Left ventricle myocardium inferior (tissue), 1 donor: Measurements from ENCODE around the gene TFAP2B. TPM values are rescaled to one million over a fixed set of nuclear protein-coding genes. Genes with fewer than 3 reads are reported as not detected.

Experiments
- DNase-seq: peaks from one replicate; pipeline ENCODE4 v3.0.0-alpha.2; 2020
- H3K27ac ChIP-seq: fragments of 200-600 bp; replicated peaks from 2 replicates; pipeline ENCODE4 v1.8.0; 2021
- H3K27me3 ChIP-seq: fragments of 200-600 bp; 2 replicates; pipeline ENCODE4 v1.8.0; 2021; ENCODE audit warnings: low read depth
- H3K36me3 ChIP-seq: fragments of 200-600 bp; 2 replicates; pipeline ENCODE4 v1.8.0; 2021
- H3K4me1 ChIP-seq: fragments of 200-600 bp; 2 replicates; pipeline ENCODE4 v1.8.0; 2021
- H3K4me3 ChIP-seq: fragments of 200-600 bp; 2 replicates; pipeline ENCODE4 v1.8.0; 2021; ENCODE audit warnings: mild to moderate bottlenecking, moderate library complexity
- H3K9me3 ChIP-seq: fragments of 200-600 bp; replicated peaks from 2 replicates; pipeline ENCODE4 v1.8.0; 2021
- intact Hi-C: fragments of 100-400 bp; cut with micrococcal nuclease; formaldehyde crosslinking; loops from one replicate; pipeline ENCODE4 v1.11.0; 2022
- total RNA-seq: library from RNA; stranded (reverse); fragmentation: NEBNext Ultra II Directional; extraction: Animal tissue kit (Norgen Biotek cat#: 25700); gene quantifications from one replicate; pipeline ENCODE4 v1.2.1, GENCODE V29; 2021
- TF ChIP-seq, protein P1 (sequence below): fragments of 200-600 bp; IDR thresholded peaks from 2 replicates; pipeline ENCODE4 v1.8.0; 2021; ENCODE audit warnings: antibody characterized with exemption, mild to moderate bottlenecking, borderline replicate concordance
- donor health status: DM: no; HTN: yes; CAD: no; lungs with severe emphysema.

TFAP2B gene
- total RNA-seq, 1 donor from 2014 or later = not detected

DNA sequence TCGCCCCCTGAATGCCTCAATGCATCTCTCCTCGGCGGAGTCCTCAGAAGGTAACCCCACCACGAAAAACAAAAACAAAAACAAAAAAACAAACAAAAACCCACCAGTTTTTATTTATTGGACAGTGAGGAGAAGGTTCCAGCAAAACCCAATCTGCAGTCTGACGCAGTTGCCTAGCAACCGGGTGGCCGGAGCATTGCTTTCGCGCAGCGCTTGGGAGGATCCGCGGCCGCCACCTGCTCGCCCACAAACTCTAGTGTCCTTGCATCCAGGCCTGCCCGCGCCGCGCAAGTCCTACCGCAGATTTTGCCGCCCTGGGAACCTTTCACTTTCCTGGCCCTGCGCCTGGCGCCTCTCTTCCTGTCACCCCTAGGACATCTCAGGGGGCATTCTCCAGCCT, 17.6 kb downstream of the TFAP2B start:
- Histone ChIP-seq H3K27me3 (peaks cover 100% of the 10 kb centered on the region), H3K9me3 (no peaks in the 10 kb centered on the region), H3K4me1 (no peaks in the 10 kb centered on the region), H3K4me3 (no peak overlapping the region), H3K27ac (no peak overlapping the region), H3K36me3 (no peaks in the 10 kb centered on the region)
- intact Hi-C loops = no loop called here
- TF ChIP-seq, protein P1, sequence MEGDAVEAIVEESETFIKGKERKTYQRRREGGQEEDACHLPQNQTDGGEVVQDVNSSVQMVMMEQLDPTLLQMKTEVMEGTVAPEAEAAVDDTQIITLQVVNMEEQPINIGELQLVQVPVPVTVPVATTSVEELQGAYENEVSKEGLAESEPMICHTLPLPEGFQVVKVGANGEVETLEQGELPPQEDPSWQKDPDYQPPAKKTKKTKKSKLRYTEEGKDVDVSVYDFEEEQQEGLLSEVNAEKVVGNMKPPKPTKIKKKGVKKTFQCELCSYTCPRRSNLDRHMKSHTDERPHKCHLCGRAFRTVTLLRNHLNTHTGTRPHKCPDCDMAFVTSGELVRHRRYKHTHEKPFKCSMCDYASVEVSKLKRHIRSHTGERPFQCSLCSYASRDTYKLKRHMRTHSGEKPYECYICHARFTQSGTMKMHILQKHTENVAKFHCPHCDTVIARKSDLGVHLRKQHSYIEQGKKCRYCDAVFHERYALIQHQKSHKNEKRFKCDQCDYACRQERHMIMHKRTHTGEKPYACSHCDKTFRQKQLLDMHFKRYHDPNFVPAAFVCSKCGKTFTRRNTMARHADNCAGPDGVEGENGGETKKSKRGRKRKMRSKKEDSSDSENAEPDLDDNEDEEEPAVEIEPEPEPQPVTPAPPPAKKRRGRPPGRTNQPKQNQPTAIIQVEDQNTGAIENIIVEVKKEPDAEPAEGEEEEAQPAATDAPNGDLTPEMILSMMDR = no peak
- no peak for DNase-seq

DNA sequence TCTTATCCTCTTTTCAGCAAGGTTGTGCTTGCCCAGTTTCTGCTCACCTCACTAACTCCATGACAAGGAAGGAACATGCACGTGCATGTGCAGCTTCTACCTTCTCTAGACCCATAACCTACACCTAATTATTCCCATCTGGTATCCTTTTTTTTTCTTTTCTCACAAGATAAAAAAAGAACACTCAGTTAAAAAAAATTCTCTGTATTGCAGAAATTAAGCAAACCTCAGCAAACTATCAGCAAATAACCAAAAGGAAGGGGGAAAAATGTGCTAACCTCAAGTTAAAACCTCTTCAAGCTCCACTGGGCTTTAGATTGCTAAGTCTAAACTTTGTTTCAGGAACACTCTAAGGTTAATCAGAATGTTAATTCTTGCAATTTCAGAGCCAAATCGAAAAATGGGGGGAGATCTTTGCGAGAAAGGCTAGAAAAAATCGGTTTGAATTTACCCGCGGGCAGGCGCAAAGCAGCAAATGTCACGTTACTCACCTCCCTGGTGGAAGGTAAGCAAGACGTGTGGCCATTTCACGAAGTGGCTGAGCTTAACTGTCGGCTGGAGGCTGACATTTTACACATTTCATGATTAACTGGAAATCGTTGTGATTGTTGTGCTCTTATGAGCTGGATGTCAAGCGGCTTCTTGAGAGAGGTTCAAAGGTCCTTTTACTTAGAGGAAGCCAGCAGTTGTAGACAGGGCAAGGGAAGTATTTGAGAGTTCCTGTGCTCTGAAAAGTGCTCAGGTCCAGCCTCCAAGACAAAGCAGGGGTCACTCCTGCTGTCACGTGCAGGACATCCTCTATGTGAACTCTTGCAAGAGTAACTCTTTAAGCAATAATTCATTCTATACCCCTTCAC, 19.1 kb downstream of the TFAP2B start:
- H3K9me3 ChIP-seq = no peaks in the 10 kb centered on the region
- TF ChIP-seq, protein P1 = no peak
- H3K4me1 ChIP-seq = no peaks in the 10 kb centered on the region
- no peak overlapping the region for H3K27ac ChIP-seq
- no peak overlapping the region for H3K4me3 ChIP-seq
- DNase-seq = no peak
- intact Hi-C loops = no loop called here
- H3K36me3 ChIP-seq = no peaks in the 10 kb centered on the region
- H3K27me3 ChIP-seq = peaks cover 100% of the 10 kb centered on the region

DNA sequence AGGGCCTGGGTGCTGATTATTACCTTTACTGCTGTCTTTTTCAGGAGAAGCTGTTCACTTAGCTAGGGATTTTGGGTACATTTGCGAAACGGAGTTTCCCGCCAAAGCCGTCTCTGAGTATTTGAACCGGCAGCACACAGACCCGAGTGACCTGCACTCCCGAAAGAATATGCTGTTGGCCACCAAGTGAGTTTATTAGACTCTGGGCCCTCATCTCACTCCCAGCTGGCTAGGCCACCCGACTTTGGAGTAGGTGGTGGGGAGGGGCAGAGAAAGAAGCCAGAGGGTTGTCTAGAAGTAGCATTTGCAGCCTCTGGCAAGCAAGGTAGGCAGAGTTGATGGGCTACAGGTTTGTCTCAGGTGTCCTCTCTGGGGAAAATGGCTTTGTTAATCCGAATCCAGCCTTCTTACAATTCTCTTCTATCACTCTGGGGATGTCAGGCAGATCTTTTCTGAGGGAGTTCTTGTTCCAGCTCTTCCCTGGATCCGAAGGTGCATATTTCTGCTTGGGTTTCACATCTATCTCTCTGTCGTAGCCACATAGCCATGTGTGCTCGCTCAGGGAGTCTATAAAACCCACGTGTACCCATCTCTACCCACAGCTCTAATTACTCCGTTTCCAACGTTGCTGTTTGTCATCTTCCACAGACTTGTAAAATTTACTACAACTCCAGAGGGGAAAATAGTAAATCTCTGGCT, 21.6 kb downstream of the TFAP2B start:
- no peaks in the 10 kb centered on the region for H3K36me3 ChIP-seq
- no peaks in the 10 kb centered on the region for H3K4me1 ChIP-seq
- no peak overlapping the region for H3K27ac ChIP-seq
- peaks cover 100% of the 10 kb centered on the region for H3K27me3 ChIP-seq
- intact Hi-C loops = no loop called here
- no peaks in the 10 kb centered on the region for H3K9me3 ChIP-seq
- TF ChIP-seq, protein P1 = no peak
- no peak for DNase-seq
- no peak overlapping the region for H3K4me3 ChIP-seq

DNA sequence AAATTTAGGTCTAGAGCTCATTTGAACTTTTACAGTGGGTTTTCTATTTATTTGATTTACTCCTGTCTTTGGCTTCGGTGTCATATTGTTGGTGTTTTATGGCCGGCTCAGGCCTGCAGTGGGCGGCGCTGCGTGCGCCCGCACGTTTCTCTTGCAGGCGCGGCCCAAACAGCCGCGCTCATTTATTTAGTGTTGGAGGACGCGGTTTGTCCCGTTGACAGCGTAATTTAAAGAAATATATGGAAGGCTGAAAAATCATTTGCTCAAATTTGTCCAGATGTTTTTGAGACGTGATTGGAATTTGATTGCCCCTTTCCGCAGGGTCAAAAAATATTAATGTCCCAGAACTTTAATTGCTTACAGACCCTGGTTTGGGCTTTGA, 22.1 kb downstream of the TFAP2B start:
- H3K4me3 ChIP-seq = no peak overlapping the region
- no peaks in the 10 kb centered on the region for H3K9me3 ChIP-seq
- H3K4me1 ChIP-seq = no peaks in the 10 kb centered on the region
- no peaks in the 10 kb centered on the region for H3K36me3 ChIP-seq
- TF ChIP-seq, protein P1 = no peak
- H3K27ac ChIP-seq = no peak overlapping the region
- H3K27me3 ChIP-seq = peaks cover 100% of the 10 kb centered on the region
- no peak for DNase-seq
- intact Hi-C loops = no loop called here

DNA sequence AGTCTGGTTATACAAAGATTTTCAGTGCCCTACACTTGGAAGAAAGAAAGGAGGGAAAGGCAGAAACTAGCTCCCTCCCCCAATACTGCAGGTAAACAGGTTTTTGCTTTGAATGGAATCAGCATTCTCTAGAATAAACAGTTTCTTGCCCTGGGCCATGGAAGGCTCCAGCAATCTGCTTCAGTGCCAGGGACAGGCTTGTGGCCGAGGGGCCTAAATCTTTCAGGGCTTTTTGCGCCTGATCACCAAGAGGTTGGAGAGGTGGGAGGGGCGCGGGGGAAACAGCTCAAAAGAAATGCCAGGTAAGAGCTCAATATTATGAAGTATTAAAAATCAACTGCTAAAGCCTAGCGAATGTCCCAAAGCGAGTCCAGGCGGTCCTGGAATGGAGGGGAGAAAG, 23.8 kb downstream of the TFAP2B start:
- Histone ChIP-seq H3K27ac (no peak overlapping the region), H3K36me3 (no peaks in the 10 kb centered on the region), H3K4me3 (no peak overlapping the region), H3K9me3 (no peaks in the 10 kb centered on the region), H3K4me1 (no peaks in the 10 kb centered on the region), H3K27me3 (peaks cover 100% of the 10 kb centered on the region)
- no peak for DNase-seq
- intact Hi-C loops = no loop called here
- TF ChIP-seq, protein P1 = no peak
